GM23248 (cell line): ENCODE data around the gene SMIM8. TPM values are rescaled to one million over a fixed set of nuclear protein-coding genes. Genes with fewer than 3 reads are reported as not detected.

Experiments
- DNase-seq: peaks from one replicate; pipeline ENCODE4 v3.0.0-alpha.2; 2015
- H2AFZ ChIP-seq: fragments of 200-600 bp; sonication (generic); 2 replicates; pipeline ENCODE4 v1.6.1; 2016; ENCODE audit warnings: antibody characterized with exemption
- H3F3A ChIP-seq: fragments of 200-600 bp; sonication (generic); 2 replicates; pipeline ENCODE4 v1.6.1; 2016; ENCODE audit warnings: mild to moderate bottlenecking, antibody characterized with exemption, mixed run types; ENCODE audit not compliant: insufficient read depth
- H3K27ac ChIP-seq: fragments of 200-600 bp; sonication (generic); 2 replicates; pipeline ENCODE4 v1.5.1; 2016; ENCODE audit warnings: mild to moderate bottlenecking
- H3K27me3 ChIP-seq: fragments of 200-600 bp; sonication (generic); replicated peaks from 2 replicates; pipeline ENCODE4 v1.6.1; 2016; ENCODE audit warnings: mild to moderate bottlenecking; ENCODE audit not compliant: insufficient read depth
- H3K36me3 ChIP-seq: fragments of 200-600 bp; sonication (generic); 2 replicates; pipeline ENCODE4 v1.6.1; 2016; ENCODE audit warnings: low read depth, mild to moderate bottlenecking
- H3K4me1 ChIP-seq: fragments of 200-600 bp; sonication (generic); 2 replicates; pipeline ENCODE4 v1.6.1; 2016; ENCODE audit warnings: mild to moderate bottlenecking; ENCODE audit not compliant: insufficient read depth
- H3K4me2 ChIP-seq: fragments of 200-600 bp; sonication (generic); one replicate; pipeline ENCODE4 v1.6.1; 2016; ENCODE audit warnings: mild to moderate bottlenecking; ENCODE audit not compliant: unreplicated experiment
- H3K4me3 ChIP-seq: fragments of 200-600 bp; sonication (generic); 2 replicates; pipeline ENCODE4 v1.5.1; 2016; ENCODE audit warnings: mild to moderate bottlenecking
- H3K79me2 ChIP-seq: fragments of 200-600 bp; sonication (generic); 2 replicates; pipeline ENCODE4 v1.6.1; 2016; ENCODE audit warnings: mild to moderate bottlenecking; ENCODE audit not compliant: insufficient read depth
- H3K9ac ChIP-seq: fragments of 200-600 bp; sonication (generic); 2 replicates; pipeline ENCODE4 v1.6.1; 2016; ENCODE audit warnings: mild to moderate bottlenecking
- H3K9me2 ChIP-seq: fragments of 200-600 bp; sonication (generic); 2 replicates; pipeline ENCODE4 v1.6.1; 2016; ENCODE audit warnings: mixed run types, mild to moderate bottlenecking, moderate library complexity; ENCODE audit not compliant: insufficient read depth
- H3K9me3 ChIP-seq: fragments of 200-600 bp; sonication (generic); one replicate; pipeline ENCODE4 v1.6.1; 2017; ENCODE audit warnings: low read depth
- H4K20me1 ChIP-seq: fragments of 200-600 bp; sonication (generic); 2 replicates; pipeline ENCODE4 v1.6.0; 2016; ENCODE audit not compliant: insufficient read depth
- EZH2 ChIP-seq: fragments of 200-600 bp; sonication (generic); IDR thresholded peaks from 2 replicates; pipeline ENCODE4 v1.6.1; 2018; ENCODE audit warnings: antibody characterized with exemption, mild to moderate bottlenecking; ENCODE audit not compliant: insufficient read depth, poor library complexity, severe bottlenecking
- EZH2phosphoT487 ChIP-seq: fragments of 200-600 bp; sonication (generic); IDR thresholded peaks from 2 replicates; pipeline ENCODE4 v1.6.1; 2018; ENCODE audit warnings: antibody characterized with exemption, moderate library complexity, mild to moderate bottlenecking, low read depth; ENCODE audit not compliant: insufficient read depth
- WGBS, 2 experiments: methylation state at CpG; one replicate each; pipeline ENCODE4 v1.1.6; 2015 to 2017; ENCODE audit warnings: low lambda C conversion rate in 2 of 2, low coverage in 1 of 2; ENCODE audit errors: missing lambda C conversion rate in 2 of 2; 5-methylcytosine and 5-hydroxymethylcytosine counted together
- in situ Hi-C: fragments of 300-500 bp; cut with MboI; formaldehyde crosslinking; loops from 2 replicates; pipeline ENCODE4 v1.15.0; 2020
- polyA plus RNA-seq: library from polyadenylated mRNA; unstranded; fragments of >200 nt; fragmentation: Nextera tagmentation; extraction: Ambion mirVana; gene quantifications from 2 replicates; pipeline ENCODE4 v1.2.1, GENCODE V29; 2016
- total RNA-seq: library from RNA; depleted of rRNA; stranded (reverse); fragments of >200 nt; shearing (Covaris generic); gene quantifications from 2 replicates; pipeline ENCODE4 v1.2.3, GENCODE V29; 2014

SMIM8 gene
- total and polyA plus RNA-seq, 2 experiments from 2014 or later = 2.4 to 8.7 TPM

GRCh38 chr6:87356181-87356580, 33.8 kb downstream of the SMIM8 start:
- Histone ChIP-seq H3K79me2 (no peaks in the 10 kb centered on the region), H3K9ac (no peak overlapping the region), H3K4me3 (no peak overlapping the region), H3K9me3 (no peaks in the 10 kb centered on the region), H3F3A (no peaks in the 10 kb centered on the region), H2AFZ (no peak overlapping the region), H3K36me3 (no peaks in the 10 kb centered on the region), H4K20me1 (no peaks in the 10 kb centered on the region), H3K4me2 (no peak overlapping the region), H3K27me3 (no peaks in the 10 kb centered on the region), H3K9me2 (no peaks in the 10 kb centered on the region), H3K4me1 (peaks cover 3% of the 10 kb centered on the region; the same call in 1 of the 2 replicates), H3K27ac (no peak overlapping the region)
- 85% methylated on average over 4 of the region's 4 CpGs for WGBS, 2 experiments
- TF ChIP-seq EZH2 = no peak
- no peak for TF ChIP-seq EZH2phosphoT487
- DNase-seq = no peak
- in situ Hi-C loops = no loop called here

- H3K79me2 ChIP-seq = no peaks in the 10 kb centered on the region
- no peaks in the 10 kb centered on the region for H3K4me1 ChIP-seq
- no peaks in the 10 kb centered on the region for H3K9me2 ChIP-seq
- H3K27ac ChIP-seq = no peak overlapping the region
- 67 to 70% methylated on average over 3 of the region's 3 CpGs for WGBS, 2 experiments
- no peak overlapping the region for H3K4me2 ChIP-seq
- TF ChIP-seq EZH2phosphoT487 (no peak), EZH2 (no peak)
- DNase-seq = no peak
- no peaks in the 10 kb centered on the region for H3K27me3 ChIP-seq
- no peaks in the 10 kb centered on the region for H3K9me3 ChIP-seq
- no peaks in the 10 kb centered on the region for H3F3A ChIP-seq
- no peak overlapping the region for H3K9ac ChIP-seq
- in situ Hi-C loops = no loop called here
- no peaks in the 10 kb centered on the region for H3K36me3 ChIP-seq
- H4K20me1 ChIP-seq = no peaks in the 10 kb centered on the region
- no peak overlapping the region for H3K4me3 ChIP-seq
- H2AFZ ChIP-seq = no peak overlapping the region
Observed at GRCh38 chr6:87357479-87358196, 35.2 kb downstream of the SMIM8 start.

DNA sequence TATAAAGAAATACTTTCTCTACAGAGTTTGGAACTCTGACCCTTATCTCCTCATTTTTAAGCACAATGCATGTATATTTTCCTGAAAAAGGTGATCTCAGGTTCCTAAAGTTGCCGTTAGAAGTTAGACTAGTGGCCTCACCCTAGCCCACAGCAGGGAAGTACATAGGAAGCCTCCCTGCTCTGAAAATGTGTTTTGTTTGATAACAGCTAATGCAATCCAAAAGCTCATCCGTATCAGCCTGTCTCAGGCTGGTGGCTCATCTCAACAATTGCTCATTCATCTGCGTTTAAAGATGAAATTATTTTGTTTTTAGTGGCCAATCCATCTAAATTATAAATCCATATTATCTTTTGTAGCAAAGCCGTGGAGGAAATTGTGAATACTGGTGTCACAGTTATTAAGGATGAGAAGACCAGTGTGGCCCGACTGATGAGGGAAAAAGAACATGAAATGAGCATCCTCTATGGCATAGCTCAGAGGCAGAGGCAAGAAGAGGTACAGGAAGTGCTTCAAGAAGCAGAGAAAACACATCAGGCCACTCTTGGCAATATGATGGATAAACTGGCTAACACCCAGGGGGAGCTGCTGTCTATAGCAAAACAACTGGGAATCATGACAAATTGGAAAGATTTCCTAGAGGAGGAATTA, 42.3 kb downstream of the SMIM8 start:
- Histone ChIP-seq H3K4me3 (no peak overlapping the region), H2AFZ (no peak overlapping the region), H3K36me3 (no peaks in the 10 kb centered on the region), H3K9ac (no peak overlapping the region), H3K27me3 (no peaks in the 10 kb centered on the region), H3F3A (no peaks in the 10 kb centered on the region), H3K9me3 (no peaks in the 10 kb centered on the region), H3K79me2 (no peaks in the 10 kb centered on the region), H3K4me2 (no peak overlapping the region), H4K20me1 (no peaks in the 10 kb centered on the region), H3K9me2 (no peaks in the 10 kb centered on the region), H3K27ac (no peak overlapping the region), H3K4me1 (no peaks in the 10 kb centered on the region)
- WGBS, 2 experiments = 76 to 78% methylated on average over 5 of the region's 5 CpGs
- DNase-seq = no peak
- TF ChIP-seq EZH2 = no peak
- no peak for TF ChIP-seq EZH2phosphoT487
- in situ Hi-C loops = no loop called here

DNA sequence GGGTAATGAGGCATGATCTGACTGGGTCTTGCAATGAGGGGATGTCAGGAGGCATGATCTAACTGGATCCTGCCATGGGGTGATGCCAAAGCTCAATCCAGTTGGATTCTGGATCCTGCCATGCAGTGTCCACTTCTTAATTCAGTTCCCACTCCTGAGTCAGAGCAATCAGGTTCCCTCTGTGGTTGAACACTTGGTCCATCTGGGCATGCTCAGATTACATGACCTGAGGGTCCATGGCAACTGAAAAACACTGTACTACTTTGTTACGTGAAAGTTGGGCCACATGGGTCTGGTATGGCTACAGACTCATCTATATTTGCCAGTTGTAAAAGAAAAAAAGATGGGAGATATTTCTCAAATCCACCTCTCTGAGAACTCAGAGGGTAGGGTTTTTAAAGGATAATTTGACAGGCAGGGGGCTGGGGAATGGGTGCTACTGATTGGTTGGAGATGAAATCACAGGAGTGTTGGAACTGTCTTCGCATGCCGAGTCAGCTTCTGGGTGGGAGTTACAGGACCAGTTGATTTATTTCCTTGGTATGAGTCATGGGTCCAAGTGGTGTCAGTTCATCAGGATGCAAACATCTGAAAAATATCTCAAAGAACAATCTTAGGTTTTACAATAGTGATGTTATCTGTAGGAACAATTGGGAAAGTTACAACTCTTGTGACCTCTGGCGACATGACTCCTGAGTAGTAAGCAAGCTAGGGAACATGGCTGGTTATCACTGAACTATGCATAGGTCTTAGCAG, 43.9 kb downstream of the SMIM8 start:
- Histone ChIP-seq H3K4me2 (no peak overlapping the region), H3K4me3 (no peak overlapping the region), H2AFZ (no peak overlapping the region), H3F3A (no peaks in the 10 kb centered on the region), H4K20me1 (no peaks in the 10 kb centered on the region), H3K9me3 (no peaks in the 10 kb centered on the region), H3K4me1 (no peaks in the 10 kb centered on the region), H3K27me3 (no peaks in the 10 kb centered on the region), H3K27ac (no peak overlapping the region), H3K9ac (no peak overlapping the region), H3K79me2 (no peaks in the 10 kb centered on the region), H3K36me3 (no peaks in the 10 kb centered on the region), H3K9me2 (no peaks in the 10 kb centered on the region)
- DNase-seq = peak; percentile 14
- in situ Hi-C loops = no loop called here
- TF ChIP-seq EZH2phosphoT487 = no peak
- no peak for TF ChIP-seq EZH2
- 74% methylated on average over 4 of the region's 4 CpGs for WGBS, 2 experiments
